ENCODE data around the gene SFN.
"Not testable (repeated sequence)": the region's sequence is repeated elsewhere in the genome, so short reads cannot be mapped to it uniquely, and the experiment has no call there.

Gene SFN

DNA sequence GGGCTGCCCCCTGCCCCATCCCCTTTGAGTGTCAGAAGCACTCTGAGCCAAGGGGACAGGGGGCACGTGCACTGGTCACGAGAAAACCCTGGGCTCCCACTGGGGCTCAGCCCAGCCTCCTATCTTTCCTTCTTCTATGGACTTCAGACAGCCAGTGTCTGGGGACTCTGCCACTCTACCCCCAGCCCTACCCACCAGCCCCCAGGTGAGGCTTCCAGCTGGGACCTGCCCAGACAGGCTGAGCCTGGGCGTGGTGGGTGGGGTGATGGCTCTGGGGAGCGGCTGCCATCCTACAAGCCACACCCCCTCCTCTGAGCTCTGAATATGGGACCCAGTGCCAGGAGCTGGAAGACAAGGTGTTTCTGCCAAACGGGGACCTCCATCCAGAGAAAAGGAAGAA lies 8.0 kb upstream of the SFN start:
- no peaks in the 10 kb centered on the region for H3K27me3 Mint-ChIP-seq
- no peaks in the 10 kb centered on the region for H3K9me3 Mint-ChIP-seq
- no peaks in the 10 kb centered on the region for H3K4me1 Mint-ChIP-seq
- no peak overlapping the region for H3K4me3 Mint-ChIP-seq
- H3K27ac Mint-ChIP-seq: peak overlapping the region; percentile 14 to 79
- DNase-seq: no peak
- ATAC-seq: no peak

DNA sequence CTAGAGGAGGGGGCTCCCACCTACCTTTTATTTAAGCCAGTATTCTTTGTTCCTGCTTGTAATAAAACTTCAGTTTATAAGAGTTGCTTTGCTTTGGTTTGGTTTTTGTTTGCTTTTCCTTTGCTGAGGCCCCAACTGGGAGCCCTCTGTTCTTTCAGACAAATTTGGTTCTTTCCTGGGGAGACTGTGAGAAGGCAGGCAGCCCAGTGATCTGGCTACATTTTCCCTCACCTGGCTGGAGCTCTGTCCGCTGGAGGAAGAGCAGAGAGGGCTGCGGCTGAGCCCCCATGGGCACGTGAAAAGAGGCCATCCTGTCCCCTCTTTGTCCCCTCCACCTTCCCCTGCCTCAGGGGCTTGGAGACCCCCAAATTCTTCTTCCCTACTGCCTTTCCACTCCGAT lies 7.3 kb upstream of the SFN start:
- DNase-seq (no peak), ATAC-seq (no peak)
- Mint-ChIP-seq H3K27ac (peak overlapping the region; percentile 3 to 45), H3K27me3 (no peaks in the 10 kb centered on the region), H3K9me3 (no peaks in the 10 kb centered on the region), H3K4me1 (no peaks in the 10 kb centered on the region), H3K4me3 (no peak overlapping the region)

DNA sequence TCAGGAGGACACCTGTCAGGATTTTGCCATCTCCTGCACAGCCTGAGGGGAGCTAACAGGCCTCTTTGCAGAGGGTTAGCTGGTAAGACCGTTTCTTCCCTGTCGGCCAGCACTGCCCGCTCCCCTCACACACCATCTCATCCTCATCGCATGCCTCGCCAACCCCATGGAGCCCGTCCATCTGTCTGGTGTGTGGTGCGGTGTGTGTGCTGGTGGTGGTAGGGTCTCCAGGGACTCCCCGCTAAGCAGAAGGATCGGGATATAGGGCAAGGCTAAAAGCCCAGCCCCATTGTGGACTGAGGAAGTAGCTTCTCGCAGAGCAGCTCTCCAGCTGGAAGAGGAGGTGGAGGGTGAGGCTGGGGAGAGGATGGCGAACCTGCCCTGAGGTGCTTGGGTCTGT lies 6.8 kb upstream of the SFN start:
- Mint-ChIP-seq H3K4me1 (peaks cover under 1% of the 10 kb centered on the region), H3K4me3 (no peak overlapping the region), H3K9me3 (no peaks in the 10 kb centered on the region), H3K27me3 (no peaks in the 10 kb centered on the region), H3K27ac (peak overlapping the region in 1 of 2 donors; percentile 45)
- DNase-seq: no peak
- no peak for ATAC-seq

DNA sequence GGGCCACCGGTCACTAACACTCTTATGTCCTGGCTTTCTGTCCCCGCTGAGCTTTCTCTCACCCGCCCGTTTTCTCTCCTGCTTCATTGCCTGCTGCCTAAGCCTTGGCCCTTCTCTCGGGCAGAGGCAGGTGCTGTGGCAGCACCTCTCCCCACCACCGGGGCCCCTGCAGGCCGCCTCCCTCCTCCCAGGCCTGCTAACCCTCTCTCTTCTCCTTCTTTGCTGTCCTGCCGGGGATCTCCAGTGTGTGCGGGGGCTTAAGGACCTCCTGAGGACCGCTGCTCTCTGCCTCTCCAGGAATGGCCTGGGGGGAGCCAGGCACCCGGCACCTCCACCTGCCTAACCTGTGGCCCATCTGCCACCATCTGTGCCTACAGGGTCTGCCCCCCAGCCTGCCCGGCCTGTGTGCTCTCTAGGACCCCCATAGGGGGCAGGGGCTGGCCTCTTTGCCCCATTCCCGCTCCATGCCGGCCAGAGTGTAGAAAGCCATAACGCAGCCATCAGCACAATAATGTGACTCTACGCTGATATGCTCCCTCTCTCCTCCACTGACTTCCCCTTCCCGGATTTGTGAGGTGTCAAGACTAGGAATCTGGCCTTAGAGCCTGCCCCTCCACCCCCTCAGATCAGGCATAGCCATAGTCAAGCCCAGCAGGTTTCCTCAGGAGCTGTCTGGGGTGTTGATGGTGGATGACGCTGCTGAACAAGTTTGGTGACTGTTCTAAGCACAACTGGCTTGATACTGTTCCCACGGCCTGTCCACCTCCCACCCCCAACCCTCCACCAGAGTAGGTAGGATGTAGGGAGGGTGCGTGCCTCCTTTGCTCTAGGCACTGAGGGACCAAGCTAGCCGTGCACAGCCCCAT lies 6.1 kb upstream of the SFN start:
- no peak overlapping the region for H3K4me3 Mint-ChIP-seq
- H3K9me3 Mint-ChIP-seq: no peaks in the 10 kb centered on the region
- DNase-seq: no peak
- H3K27me3 Mint-ChIP-seq: no peaks in the 10 kb centered on the region
- no peak for ATAC-seq
- H3K27ac Mint-ChIP-seq: peak overlapping the region in 1 of 2 donors; percentile 51
- H3K4me1 Mint-ChIP-seq: peaks cover 7% of the 10 kb centered on the region

DNA sequence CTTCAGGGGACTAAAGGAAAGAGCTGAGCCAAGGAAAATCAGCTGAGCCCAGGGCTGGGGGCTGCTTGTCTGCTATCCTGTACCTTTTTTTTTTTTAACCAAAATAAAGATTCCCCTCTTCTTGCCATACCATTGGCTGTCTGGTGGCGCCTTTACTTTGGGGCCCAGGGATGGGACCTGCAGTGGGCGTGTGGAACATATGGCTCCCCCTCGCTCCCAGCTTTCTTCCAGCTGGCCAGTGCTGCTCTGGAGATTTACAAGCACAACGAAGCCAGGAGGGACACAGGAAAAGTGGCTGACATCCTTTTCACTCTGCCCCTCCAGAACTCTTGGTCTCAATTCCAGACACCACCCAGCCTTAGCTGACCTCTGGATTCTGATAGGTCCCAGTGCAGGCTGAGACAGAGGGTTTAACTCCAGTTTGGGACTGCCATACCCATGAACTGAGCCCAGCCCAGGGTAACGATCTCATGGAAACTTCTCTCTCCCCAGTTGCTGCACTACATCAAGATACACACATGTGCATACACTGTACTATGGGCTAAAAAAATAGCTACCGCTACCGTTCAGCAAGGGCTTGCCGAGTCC lies 5.4 kb upstream of the SFN start:
- Mint-ChIP-seq H3K27ac (no peak overlapping the region), H3K9me3 (no peaks in the 10 kb centered on the region), H3K4me1 (peaks cover 14% of the 10 kb centered on the region), H3K27me3 (no peaks in the 10 kb centered on the region), H3K4me3 (no peak overlapping the region)
- no peak for DNase-seq
- no peak for ATAC-seq

DNA sequence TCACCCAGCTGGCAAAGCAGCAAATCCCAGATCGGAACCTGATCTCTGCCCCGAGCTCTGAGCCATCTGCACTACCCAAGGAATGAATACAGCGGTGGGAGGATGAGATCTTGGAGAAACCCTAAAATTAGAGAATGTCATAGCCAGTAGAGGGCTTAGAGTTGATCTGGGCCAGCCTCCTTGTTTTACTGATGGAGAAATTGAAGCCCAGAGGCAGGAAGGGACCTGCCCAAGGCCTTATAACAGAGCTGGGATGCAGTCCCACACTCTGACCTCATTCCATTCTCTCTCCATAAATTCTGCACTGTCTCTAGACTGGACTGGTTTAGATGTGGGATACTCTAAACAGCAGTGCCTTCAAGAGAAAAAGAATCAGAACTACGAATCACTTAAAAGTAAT lies 4.8 kb upstream of the SFN start:
- DNase-seq: no peak
- H3K9me3 Mint-ChIP-seq: no peaks in the 10 kb centered on the region
- H3K27ac Mint-ChIP-seq: peak overlapping the region in 1 of 2 donors; percentile 48
- H3K27me3 Mint-ChIP-seq: no peaks in the 10 kb centered on the region
- H3K4me1 Mint-ChIP-seq: peaks cover 20% of the 10 kb centered on the region
- H3K4me3 Mint-ChIP-seq: no peak overlapping the region
- ATAC-seq: no peak

DNA sequence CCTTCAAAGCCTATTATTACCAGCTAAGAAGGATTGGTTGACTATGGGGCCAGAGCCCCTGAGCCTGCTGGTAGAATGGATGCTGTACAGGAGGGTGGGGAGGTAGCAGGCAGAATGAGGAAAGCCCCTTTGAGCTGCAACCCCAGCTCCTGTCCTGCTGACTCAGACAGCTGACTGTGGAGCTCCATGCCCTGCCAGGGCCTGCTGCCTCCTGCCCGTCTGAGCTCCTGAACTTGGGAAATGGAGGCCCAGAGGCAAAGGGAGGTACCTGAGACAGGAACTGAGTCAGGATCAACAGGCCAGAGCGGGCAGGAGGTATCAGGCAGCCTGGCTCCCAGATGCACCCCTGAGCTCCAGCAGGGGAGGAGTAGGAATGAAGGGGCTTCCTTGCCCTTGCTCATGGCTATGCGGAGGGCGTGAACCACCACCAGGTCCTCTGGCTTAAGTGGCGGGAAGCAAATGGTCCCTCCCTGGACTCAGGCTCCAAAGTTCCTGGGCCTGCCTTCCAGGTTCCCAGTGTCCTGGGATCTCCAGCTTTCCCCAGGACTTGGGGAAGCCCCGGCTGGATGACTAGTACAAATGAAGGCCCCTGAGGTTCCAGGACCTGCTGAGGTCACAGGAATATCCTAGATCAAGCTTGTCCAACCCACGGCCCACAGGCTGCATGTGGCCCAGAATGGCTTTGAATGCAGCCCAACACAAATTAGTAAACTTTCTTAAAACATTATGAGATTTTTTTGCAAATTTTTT lies 3.9 kb upstream of the SFN start:
- H3K4me1 Mint-ChIP-seq: peaks cover 29% of the 10 kb centered on the region
- no peak overlapping the region for H3K4me3 Mint-ChIP-seq
- no peaks in the 10 kb centered on the region for H3K9me3 Mint-ChIP-seq
- H3K27ac Mint-ChIP-seq: peak overlapping the region in 1 of 2 donors; percentile 48
- ATAC-seq: no peak
- H3K27me3 Mint-ChIP-seq: no peaks in the 10 kb centered on the region
- DNase-seq: no peak

DNA sequence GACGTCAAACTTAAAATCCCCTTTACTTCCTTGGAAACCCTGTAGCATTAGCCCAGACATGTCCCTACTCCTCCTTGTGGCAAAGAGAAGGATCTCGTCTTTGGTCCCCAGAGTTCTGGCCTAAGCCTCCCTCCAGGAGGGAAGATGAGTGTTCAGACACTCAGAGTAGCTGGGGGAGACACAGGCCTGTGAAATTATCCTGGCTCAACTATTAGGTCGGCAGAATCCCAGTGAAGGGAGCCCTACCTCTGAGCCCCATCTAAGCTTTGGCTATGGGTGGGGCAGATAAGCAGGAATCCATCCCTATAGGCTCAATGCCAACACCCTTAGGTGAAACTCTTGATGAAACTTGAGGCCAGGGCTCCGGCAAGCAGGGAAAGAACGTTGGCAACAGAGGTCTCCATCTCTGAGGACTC lies 1.7 kb upstream of the SFN start:
- no peaks in the 10 kb centered on the region for H3K27me3 Mint-ChIP-seq

DNA sequence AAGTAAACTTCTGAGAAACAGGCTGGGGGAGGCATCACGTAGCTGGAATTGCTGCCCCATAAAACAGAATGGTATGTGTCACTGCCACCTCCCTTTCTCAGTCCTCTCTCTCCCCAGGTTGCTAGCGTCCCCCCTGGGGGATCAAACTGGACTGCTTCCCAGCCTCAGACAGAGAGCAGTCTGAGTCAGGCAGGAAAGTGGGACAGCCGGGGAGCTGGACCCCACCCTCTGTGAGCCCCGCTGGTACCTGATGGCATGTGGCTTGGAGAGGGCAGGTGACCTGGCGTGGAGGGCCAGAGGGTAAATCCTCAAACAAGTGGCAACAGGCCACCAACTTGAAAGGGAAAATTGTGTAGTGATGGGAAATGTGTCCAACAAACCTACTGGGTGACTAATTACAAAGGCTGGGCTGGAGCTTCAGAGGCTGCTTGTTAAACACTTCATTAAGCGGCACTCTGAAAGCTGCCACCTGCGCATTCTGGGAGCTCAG lies 1.0 kb upstream of the SFN start:
- Mint-ChIP-seq H3K4me1 (peaks cover 34% of the 10 kb centered on the region), H3K4me3 (no peak overlapping the region), H3K27me3 (no peaks in the 10 kb centered on the region), H3K27ac (no peak overlapping the region), H3K9me3 (no peaks in the 10 kb centered on the region)
- ATAC-seq (no peak), DNase-seq (no peak)

More for the DNA sequence above, 1.7 kb upstream of the SFN start:
- H3K4me1 Mint-ChIP-seq: peaks cover 34% of the 10 kb centered on the region
- H3K27ac Mint-ChIP-seq: peak overlapping the region in 1 of 2 donors; percentile 41
- DNase-seq: no peak
- ATAC-seq: no peak
- no peaks in the 10 kb centered on the region for H3K9me3 Mint-ChIP-seq
- no peak overlapping the region for H3K4me3 Mint-ChIP-seq

DNA sequence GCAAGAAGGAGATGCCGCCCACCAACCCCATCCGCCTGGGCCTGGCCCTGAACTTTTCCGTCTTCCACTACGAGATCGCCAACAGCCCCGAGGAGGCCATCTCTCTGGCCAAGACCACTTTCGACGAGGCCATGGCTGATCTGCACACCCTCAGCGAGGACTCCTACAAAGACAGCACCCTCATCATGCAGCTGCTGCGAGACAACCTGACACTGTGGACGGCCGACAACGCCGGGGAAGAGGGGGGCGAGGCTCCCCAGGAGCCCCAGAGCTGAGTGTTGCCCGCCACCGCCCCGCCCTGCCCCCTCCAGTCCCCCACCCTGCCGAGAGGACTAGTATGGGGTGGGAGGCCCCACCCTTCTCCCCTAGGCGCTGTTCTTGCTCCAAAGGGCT lies 732 bp downstream of the SFN start:
- H3K27ac Mint-ChIP-seq: no peak overlapping the region
- H3K4me3 Mint-ChIP-seq: peak overlapping the region; percentile 86 to 98
- no peaks in the 10 kb centered on the region for H3K27me3 Mint-ChIP-seq
- H3K4me1 Mint-ChIP-seq: peaks cover 34% of the 10 kb centered on the region
- no peaks in the 10 kb centered on the region for H3K9me3 Mint-ChIP-seq
- no peak for ATAC-seq
- DNase-seq: peak in 1 of 2 donors; percentile 9

DNA sequence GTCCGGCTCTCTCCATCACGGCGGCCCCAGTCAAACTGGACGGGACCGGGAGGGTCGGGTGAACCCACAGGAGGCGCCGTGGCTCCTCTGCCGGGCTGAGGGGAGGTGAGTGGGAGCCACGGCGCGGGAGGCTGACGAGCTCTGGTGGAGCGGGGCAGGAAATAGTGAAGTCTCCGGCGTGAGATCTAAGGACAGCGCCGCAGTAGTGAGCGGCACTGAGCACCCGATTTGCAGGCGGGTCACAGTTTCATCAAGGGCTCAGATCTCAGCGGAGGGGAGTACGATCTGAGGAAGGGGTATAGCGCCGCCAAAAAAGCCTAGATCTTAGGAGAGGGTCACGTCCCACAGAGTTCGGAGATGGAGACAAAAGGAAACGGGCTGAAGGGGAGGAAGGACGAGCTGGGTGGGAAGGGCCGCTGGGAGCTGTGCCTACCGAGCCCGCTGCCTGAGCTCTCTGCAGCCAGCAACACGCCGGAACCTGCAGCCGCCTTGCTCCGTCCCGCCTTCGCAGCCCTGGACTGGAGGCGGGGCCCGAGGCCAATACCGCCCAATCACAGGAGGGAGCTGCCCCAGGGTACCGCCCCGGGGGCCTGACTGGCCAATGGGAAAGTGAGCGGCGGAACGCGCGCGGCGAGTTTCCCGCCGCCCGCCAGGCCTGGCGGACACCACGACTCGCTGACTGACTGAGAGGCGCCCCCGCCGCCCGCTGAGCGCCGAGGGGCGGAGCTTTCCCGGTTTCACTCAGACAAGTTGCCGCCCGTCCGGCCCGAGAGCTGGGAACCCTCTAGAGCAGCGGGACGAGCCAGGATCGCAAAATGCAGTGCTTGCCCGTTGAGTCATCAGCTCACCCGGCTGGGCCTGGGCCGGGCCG lies 1.9 kb downstream of the SFN start:
- H3K9me3 Mint-ChIP-seq: no peaks in the 10 kb centered on the region
- H3K4me1 Mint-ChIP-seq: peaks cover 34% of the 10 kb centered on the region
- ATAC-seq (peak; percentile 97), DNase-seq (peak; percentile 96 to 97)
- peak overlapping the region; percentile 95 to 96 for H3K27ac Mint-ChIP-seq
- peak overlapping the region; percentile 86 to 98 for H3K4me3 Mint-ChIP-seq
- H3K27me3 Mint-ChIP-seq: no peaks in the 10 kb centered on the region

DNA sequence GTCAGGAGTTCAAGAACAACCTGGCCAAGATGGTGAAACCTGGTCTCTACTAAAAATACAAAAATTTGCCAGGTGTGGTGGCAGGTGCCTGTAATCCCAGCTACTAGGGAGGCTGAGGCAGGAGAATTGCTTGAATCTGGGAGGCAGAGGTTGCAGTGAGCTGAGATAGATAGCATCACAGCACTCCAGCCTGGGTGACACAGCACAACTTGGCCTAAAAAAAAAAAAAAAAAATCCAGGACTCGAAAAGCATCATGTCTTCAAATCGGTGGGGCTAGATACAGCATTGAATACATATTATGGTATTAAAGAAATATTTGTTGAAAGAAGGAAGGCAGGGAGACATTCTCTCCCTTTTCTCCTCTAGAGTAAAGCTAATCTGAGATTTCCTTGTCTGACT lies 10.1 kb downstream of the SFN start:
- not testable (repeated sequence) for ATAC-seq, H3K27me3 Mint-ChIP-seq, H3K9me3 Mint-ChIP-seq, DNase-seq, H3K4me3 Mint-ChIP-seq, H3K27ac Mint-ChIP-seq, H3K4me1 Mint-ChIP-seq

DNA sequence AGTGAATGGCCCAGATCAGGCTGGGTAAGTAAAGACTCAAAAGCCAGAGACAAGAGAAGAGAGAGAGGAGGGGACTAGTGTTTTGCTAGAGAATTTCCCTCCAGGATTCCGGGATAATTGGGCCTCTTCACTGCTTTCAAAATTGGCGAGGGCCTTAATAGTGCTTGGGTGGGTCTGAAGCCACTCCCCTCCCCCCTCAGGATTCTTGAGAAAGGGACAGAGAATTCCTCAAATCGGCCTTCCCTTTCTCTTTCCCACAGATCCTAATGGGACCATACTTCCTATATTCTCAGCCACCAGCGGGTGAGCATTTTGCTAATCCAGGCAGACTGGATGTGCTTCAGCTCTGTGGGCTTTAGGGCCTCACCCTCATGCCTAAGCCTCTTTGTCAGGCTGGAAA lies 11.9 kb downstream of the SFN start:
- Mint-ChIP-seq H3K9me3 (no peaks in the 10 kb centered on the region), H3K4me3 (no peak overlapping the region), H3K27ac (peak overlapping the region in 1 of 2 donors; percentile 9), H3K4me1 (no peaks in the 10 kb centered on the region), H3K27me3 (no peaks in the 10 kb centered on the region)
- no peak for ATAC-seq
- no peak for DNase-seq

DNA sequence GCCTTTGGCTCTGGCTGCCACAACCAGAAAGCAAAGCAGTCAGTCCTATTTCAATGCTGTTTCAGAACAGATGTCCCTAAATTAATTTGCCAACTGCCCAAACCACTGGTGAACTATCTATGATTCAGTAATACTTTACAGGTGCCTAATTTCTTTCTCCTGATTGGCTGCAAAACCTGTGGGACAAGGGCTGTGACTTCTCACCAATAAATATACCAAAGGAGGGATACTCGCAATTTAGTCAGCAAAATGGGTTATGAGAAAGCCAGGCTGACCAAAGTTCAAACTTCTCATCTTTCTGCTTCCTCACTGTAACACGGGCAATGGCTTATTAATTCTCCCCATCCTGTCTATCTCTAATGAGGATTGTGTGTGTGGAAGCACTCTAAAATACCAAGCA lies 14.4 kb downstream of the SFN start:
- no peak overlapping the region for H3K27ac Mint-ChIP-seq
- ATAC-seq (no peak), DNase-seq (no peak)
- no peaks in the 10 kb centered on the region for H3K27me3 Mint-ChIP-seq
- H3K9me3 Mint-ChIP-seq: no peaks in the 10 kb centered on the region
- H3K4me1 Mint-ChIP-seq: no peaks in the 10 kb centered on the region
- no peak overlapping the region for H3K4me3 Mint-ChIP-seq

DNA sequence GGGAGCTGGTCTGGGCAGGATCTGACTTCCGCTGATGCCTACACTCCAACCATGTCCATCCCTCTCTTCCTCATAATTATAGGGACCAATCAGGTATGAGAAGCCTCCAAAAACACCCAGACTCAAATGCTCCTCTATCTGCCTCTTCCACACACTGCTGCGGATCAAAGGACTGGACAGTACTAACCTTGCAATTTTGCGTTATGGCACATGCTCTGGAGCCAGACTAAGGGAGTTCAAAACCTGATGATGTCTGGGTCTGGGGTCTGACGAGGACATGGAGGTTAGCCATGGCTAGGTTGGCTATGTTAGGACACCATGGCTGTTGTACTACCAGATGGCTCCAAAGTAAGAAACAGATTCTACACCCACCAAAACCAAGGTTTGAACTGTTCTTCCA lies 16.8 kb downstream of the SFN start:
- no peak for DNase-seq
- peaks cover 5% of the 10 kb centered on the region for H3K4me1 Mint-ChIP-seq
- no peaks in the 10 kb centered on the region for H3K9me3 Mint-ChIP-seq
- H3K4me3 Mint-ChIP-seq: no peak overlapping the region
- H3K27ac Mint-ChIP-seq: peak overlapping the region in 1 of 2 donors; percentile 46
- no peaks in the 10 kb centered on the region for H3K27me3 Mint-ChIP-seq
- no peak for ATAC-seq
